ENCODE data around the gene DDB1. TPM values are rescaled to one million over a fixed set of nuclear protein-coding genes. Genes with fewer than 3 reads are reported as not detected.

DDB1 gene
- total and polyA plus RNA-seq, 2 of the 13 experiments (the other 11 are each of a cell fraction or from before 2014, with no cell fraction given) = 217 to 266 TPM

- TF ChIP-seq PLSCR1 (CRISPR knock-in tag; IDR thresholded peaks at IDR 0.05; ENCODE audit: borderline replicate concordance) = peak; percentile 53; the same call in 1 of the 2 replicates
- no peak for TF ChIP-seq NFRKB (IDR thresholded peaks at IDR 0.05)
- TF ChIP-seq ZNF790 (CRISPR knock-in tag; IDR thresholded peaks at IDR 0.05; ENCODE audit: borderline replicate concordance) = no peak
- no peak for TF ChIP-seq ZFP41 (CRISPR knock-in tag; IDR thresholded peaks at IDR 0.05; ENCODE audit: borderline replicate concordance)
- peak; percentile 85 for TF ChIP-seq HNRNPLL (IDR thresholded peaks at IDR 0.05; ENCODE audit: low read depth, low read length, poor library complexity, severe bottlenecking)
- TF ChIP-seq ZNF746 (CRISPR knock-in tag; IDR thresholded peaks at IDR 0.05) = 0 out of 2 replicates have a peak, but pooled peaks have one; percentile 29
- TF ChIP-seq RERE (CRISPR knock-in tag; IDR thresholded peaks at IDR 0.05; ENCODE audit: low read depth) = no peak
- 0 out of 2 replicates have a peak, but pooled peaks have one; percentile 68 for TF ChIP-seq HIC2 (CRISPR knock-in tag; IDR thresholded peaks at IDR 0.05; ENCODE audit: low read depth)
- no peak for TF ChIP-seq ZNF20 (CRISPR knock-in tag; IDR thresholded peaks at IDR 0.05)
- no peak for TF ChIP-seq ZNF562 (CRISPR knock-in tag; IDR thresholded peaks at IDR 0.05; ENCODE audit: borderline replicate concordance)
- 0 out of 2 replicates have a peak, but pooled peaks have one; percentile 48 for TF ChIP-seq ZFP90 (CRISPR knock-in tag; IDR thresholded peaks at IDR 0.05; ENCODE audit: borderline replicate concordance)
- TF ChIP-seq ZNF280B (CRISPR knock-in tag; IDR thresholded peaks at IDR 0.05; ENCODE audit: borderline replicate concordance) = peak; percentile 75; the same call in 1 of the 2 replicates
- peak; percentile 83 for TF ChIP-seq HNF4A (CRISPR knock-in tag; IDR thresholded peaks at IDR 0.05)
- TF ChIP-seq E2F5 (CRISPR knock-in tag; conservative IDR thresholded peaks at IDR 0.05) = no peak
- no peak for TF ChIP-seq ATF2 (CRISPR knock-in tag; IDR thresholded peaks at IDR 0.05)
Measured at GRCh38 chr11:61294717-61295595, 37.9 kb downstream of the DDB1 start, which contains the start of gene VWCE (continued).
